ENCODE data around the gene CCDC121.

- no peak for TF ChIP-seq EP300 (conservative IDR thresholded peaks at IDR 0.05; ENCODE audit: poor library complexity, severe bottlenecking)
- TF ChIP-seq POLR2AphosphoS5 (IDR thresholded peaks at IDR 0.05): no peak
- no peak for TF ChIP-seq CTCF (IDR thresholded peaks at IDR 0.05; ENCODE audit: poor library complexity, severe bottlenecking)
- no peak for TF ChIP-seq RAD21 (conservative IDR thresholded peaks at IDR 0.05)
- TF ChIP-seq EZH2 (IDR thresholded peaks at IDR 0.05; ENCODE audit: borderline replicate concordance, insufficient read depth, low read length, poor library complexity, severe bottlenecking): no peak
- no peak for TF ChIP-seq REST (IDR thresholded peaks at IDR 0.05; ENCODE audit: borderline replicate concordance)
- TF ChIP-seq TAF1 (IDR thresholded peaks at IDR 0.05; ENCODE audit: low read depth): no peak
- TF ChIP-seq MXI1 (conservative IDR thresholded peaks at IDR 0.05; ENCODE audit: poor library complexity, severe bottlenecking): no peak
- TF ChIP-seq SMC3 (conservative IDR thresholded peaks at IDR 0.05; ENCODE audit: poor library complexity): no peak
Measured at GRCh38 chr2:27672723-27673486, 44.1 kb upstream of the CCDC121 start.
